ENCODE measurements around the gene CBLN3.

DNA sequence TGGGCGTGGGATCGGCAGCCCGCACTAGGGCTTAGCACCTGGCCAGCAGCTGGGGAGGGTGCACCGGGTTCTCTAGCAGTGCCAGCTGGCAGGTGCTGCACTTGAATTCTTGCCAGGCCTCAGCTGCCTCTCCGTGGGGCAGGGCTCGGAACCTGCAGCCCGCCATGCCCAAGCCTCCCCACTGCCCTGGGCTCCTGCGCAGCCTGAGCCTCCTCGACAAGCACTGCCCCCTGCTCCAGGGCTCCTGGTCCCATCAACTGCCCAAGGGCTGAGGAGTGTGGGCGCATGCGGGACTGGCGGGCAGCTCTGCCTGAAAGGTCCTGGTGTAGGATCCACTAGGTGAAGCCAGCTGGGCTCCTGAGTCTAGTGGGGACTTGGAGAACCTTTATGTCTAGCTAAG lies 43.7 kb upstream of the CBLN3 start:
- TF ChIP-seq, protein P1, sequence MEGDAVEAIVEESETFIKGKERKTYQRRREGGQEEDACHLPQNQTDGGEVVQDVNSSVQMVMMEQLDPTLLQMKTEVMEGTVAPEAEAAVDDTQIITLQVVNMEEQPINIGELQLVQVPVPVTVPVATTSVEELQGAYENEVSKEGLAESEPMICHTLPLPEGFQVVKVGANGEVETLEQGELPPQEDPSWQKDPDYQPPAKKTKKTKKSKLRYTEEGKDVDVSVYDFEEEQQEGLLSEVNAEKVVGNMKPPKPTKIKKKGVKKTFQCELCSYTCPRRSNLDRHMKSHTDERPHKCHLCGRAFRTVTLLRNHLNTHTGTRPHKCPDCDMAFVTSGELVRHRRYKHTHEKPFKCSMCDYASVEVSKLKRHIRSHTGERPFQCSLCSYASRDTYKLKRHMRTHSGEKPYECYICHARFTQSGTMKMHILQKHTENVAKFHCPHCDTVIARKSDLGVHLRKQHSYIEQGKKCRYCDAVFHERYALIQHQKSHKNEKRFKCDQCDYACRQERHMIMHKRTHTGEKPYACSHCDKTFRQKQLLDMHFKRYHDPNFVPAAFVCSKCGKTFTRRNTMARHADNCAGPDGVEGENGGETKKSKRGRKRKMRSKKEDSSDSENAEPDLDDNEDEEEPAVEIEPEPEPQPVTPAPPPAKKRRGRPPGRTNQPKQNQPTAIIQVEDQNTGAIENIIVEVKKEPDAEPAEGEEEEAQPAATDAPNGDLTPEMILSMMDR (conservative IDR thresholded peaks at IDR 0.05; ENCODE audit: low read depth, low read length) = no peak
- TF ChIP-seq SMC3 (IDR thresholded peaks at IDR 0.05; ENCODE audit: low read depth, low read length) (no peak), FOS (IDR thresholded peaks at IDR 0.05; ENCODE audit: low read depth, low read length) (no peak), CEBPB (IDR thresholded peaks at IDR 0.05; ENCODE audit: low read depth, low read length) (no peak)

All from IMR-90 (cell line).